Gastrocnemius medialis (tissue), 4 donors: ENCODE measurements around the gene SNW1. TPM values are rescaled to one million over a fixed set of nuclear protein-coding genes. Genes with fewer than 3 reads are reported as not detected.

ENCODE experiments used
- ATAC-seq, 2 donors: fragments of 150-250 bp; one replicate each; pipeline ENCODE4 v1.9.1; 2016
- DNase-seq, 2 donors: peaks; one replicate each; pipeline ENCODE4 v3.0.0-alpha.2; 2019
- H3K27ac ChIP-seq, 4 donors: fragments of 200-600 bp; sonication (generic); 1 replicate in 1 of 4; 2 replicates in 3 of 4; pipeline ENCODE4 v1.5.1; 2016 to 2018; ENCODE audit warnings: mild to moderate bottlenecking in 2 of 4, moderate library complexity in 1 of 4
- H3K27me3 ChIP-seq, 3 donors: fragments of 200-600 bp; sonication (generic) in 2 of 3; 1 replicate in 1 of 3; 2 replicates in 2 of 3; pipeline versions ENCODE4 v1.5.1 to v1.6.0; 2016 to 2019; ENCODE audit warnings: mild to moderate bottlenecking in 1 of 3, moderate library complexity in 1 of 3
- H3K36me3 ChIP-seq, 2 donors: fragments of 200-600 bp; sonication (generic) in 1 of 2; one replicate each; pipeline ENCODE4 v1.5.1; 2017 to 2018
- H3K4me1 ChIP-seq, 2 donors: fragments of 200-600 bp; sonication (generic) in 1 of 2; one replicate each; pipeline ENCODE4 v1.5.1; 2016 to 2017; ENCODE audit warnings: mild to moderate bottlenecking in 2 of 2
- H3K4me3 ChIP-seq, 4 donors: fragments of 200-600 bp; sonication (generic) in 3 of 4; 1 replicate in 1 of 4; 2 replicates in 3 of 4; pipeline ENCODE4 v1.5.1; 2016 to 2019; ENCODE audit warnings: mild to moderate bottlenecking in 2 of 4
- H3K9me3 ChIP-seq, 3 donors: fragments of 200-600 bp; sonication (generic) in 2 of 3; 1 replicate in 1 of 3; 2 replicates in 2 of 3; pipeline ENCODE4 v1.5.1; 2016 to 2019
- CTCF ChIP-seq, 5 experiments: fragments of 450-650 bp in 3 of 5; fragments of 200-600 bp in 2 of 5; sonication (generic) in 2 of 5; IDR thresholded peaks in 4 of 5; conservative IDR thresholded peaks in 1 of 5; 1 replicate in 4 of 5; 2 replicates in 1 of 5; pipeline ENCODE4 v1.5.1; 2016 to 2019; ENCODE audit warnings: antibody characterized with exemption in 5 of 5, mild to moderate bottlenecking in 3 of 5, moderate library complexity in 3 of 5
- POLR2A ChIP-seq, 2 donors: fragments of 450-650 bp; IDR thresholded peaks; one replicate each; pipeline ENCODE4 v1.6.1; 2017; ENCODE audit warnings: antibody characterized with exemption in 2 of 2, mild to moderate bottlenecking in 2 of 2, moderate library complexity in 2 of 2
- in situ Hi-C, 4 donors: fragments of 200-750 bp; cut with MboI; loops; one replicate each; pipeline versions ENCODE4 v1.15.0 to v1.8.0; 2017; ENCODE audit warnings: low sequenced_read_pairs in 4 of 4
- intact Hi-C: fragments of 100-400 bp; cut with DNase I; formaldehyde crosslinking; loops from one replicate; pipeline ENCODE4 v1.15.1; 2023; ENCODE audit warnings: low total_unique reads
- total RNA-seq, 4 donors: library from RNA; depleted of rRNA; stranded (reverse); fragments of >200 nt; gene quantifications; one replicate each; pipeline versions ENCODE4 v1.1.0 to v1.2.3, GENCODE V29; 2016

SNW1 gene
- total RNA-seq, 4 donors from 2014 or later = 47.1 to 59.7 (median 54.4) TPM

GRCh38 chr14:77717608-77718305 lies 43.2 kb downstream of the SNW1 start:
- no peaks in the 10 kb centered on the region for H3K27me3 ChIP-seq
- H3K9me3 ChIP-seq = no peaks in the 10 kb centered on the region
- H3K4me1 ChIP-seq = peaks cover 0 to 3% of the 10 kb centered on the region in 2 donors
- intact Hi-C loops = no loop called here
- peaks cover 0 to 94% of the 10 kb centered on the region in 2 donors for H3K36me3 ChIP-seq
- no peak overlapping the region for H3K27ac ChIP-seq
- no peak overlapping the region for H3K4me3 ChIP-seq
- no peak for DNase-seq
- in situ Hi-C loops = loop anchor here in 3 of 4 donors (25.0 kb wide), 1 partner anchor 255 kb away; the partner anchor contains the start of genes AHSA1 (in 3 of the 3) and VIPAS39 (in 3 of the 3)
- no peak for TF ChIP-seq CTCF (IDR thresholded peaks at IDR 0.05 in 4 of 5, conservative IDR thresholded peaks at IDR 0.05 in 1 of 5)
- no peak for TF ChIP-seq POLR2A (IDR thresholded peaks at IDR 0.05)
- ATAC-seq = no peak

GRCh38 chr14:77714926-77715325 lies 46.0 kb downstream of the SNW1 start:
- no peaks in the 10 kb centered on the region for H3K9me3 ChIP-seq
- H3K27me3 ChIP-seq = no peaks in the 10 kb centered on the region
- H3K36me3 ChIP-seq = peaks cover 0 to 87% of the 10 kb centered on the region in 2 donors
- ATAC-seq = no peak
- no peak overlapping the region for H3K27ac ChIP-seq
- no peak overlapping the region for H3K4me3 ChIP-seq
- in situ Hi-C loops (loop anchor here in 3 of 4 donors (25.0 kb wide), 1 partner anchor 253 kb away; the partner anchor contains the start of genes AHSA1 (in 3 of the 3) and VIPAS39 (in 3 of the 3)), intact Hi-C loops (no loop called here)
- TF ChIP-seq POLR2A (IDR thresholded peaks at IDR 0.05) (no peak), CTCF (IDR thresholded peaks at IDR 0.05 in 4 of 5, conservative IDR thresholded peaks at IDR 0.05 in 1 of 5) (no peak)
- DNase-seq = no peak
- H3K4me1 ChIP-seq = peaks cover 6 to 7% of the 10 kb centered on the region in 2 donors

GRCh38 chr14:77710364-77710763 lies 50.6 kb downstream of the SNW1 start:
- intact Hi-C loops (no loop called here), in situ Hi-C loops (loop anchor here in 3 of 4 donors (25.0 kb wide), 1 partner anchor 248 kb away; the partner anchor contains the start of genes AHSA1 (in 3 of the 3) and VIPAS39 (in 3 of the 3))
- Histone ChIP-seq H3K27ac (no peak overlapping the region), H3K4me3 (no peak overlapping the region), H3K9me3 (no peaks in the 10 kb centered on the region), H3K27me3 (no peaks in the 10 kb centered on the region), H3K4me1 (peaks cover 34% of the 10 kb centered on the region in 2 donors), H3K36me3 (peaks cover 0 to 45% of the 10 kb centered on the region in 2 donors)
- TF ChIP-seq CTCF (IDR thresholded peaks at IDR 0.05 in 4 of 5, conservative IDR thresholded peaks at IDR 0.05 in 1 of 5) = no peak
- ATAC-seq (no peak), DNase-seq (no peak)

GRCh38 chr14:77709412-77709811 lies 51.5 kb downstream of the SNW1 start:
- Histone ChIP-seq H3K27ac (no peak overlapping the region), H3K27me3 (no peaks in the 10 kb centered on the region), H3K9me3 (no peaks in the 10 kb centered on the region), H3K4me3 (peak overlapping the region in 2 of 4 donors; percentile 90 to 97), H3K36me3 (peaks cover 0 to 38% of the 10 kb centered on the region in 2 donors), H3K4me1 (peaks cover 34% of the 10 kb centered on the region in 2 donors)
- no peak for TF ChIP-seq POLR2A (IDR thresholded peaks at IDR 0.05)
- TF ChIP-seq CTCF (IDR thresholded peaks at IDR 0.05 in 4 of 5, conservative IDR thresholded peaks at IDR 0.05 in 1 of 5) = no peak
- no peak for ATAC-seq
- in situ Hi-C loops (loop anchor here (10.0 to 25.0 kb wide), 2 partner anchors 247 to 255 kb away; partner anchors contain the start of genes AHSA1 (in 4 of the 4) and VIPAS39 (in 4 of the 4)), intact Hi-C loops (loop anchor here (2.0 to 10.0 kb wide), 3 partner anchors 55 to 395 kb away; partner anchors contain the start of gene SPTLC2)
- DNase-seq = no peak
